Activated CD4-positive, alpha-beta T cell treated with anti-CD3 and anti-CD28 coated beads, Interleukin-2, amount 10 ng/mL, durations not matched to agents 7 days and 5 days (primary cell): ENCODE results near the gene DOC2A. TPM values are rescaled to one million over a fixed set of nuclear protein-coding genes. Genes with fewer than 3 reads are reported as not detected.

Experiments
- CTCF ChIA-PET: fragments of 350-600 bp; sonication (Branson Sonifier 250); formaldehyde crosslinking; loops from one replicate; lab custom pipeline; 2021; ENCODE audit warnings: antibody characterized with exemption; lab: Charles Lee
- POLR2A ChIA-PET: fragments of 350-600 bp; sonication (Branson Sonifier 250); formaldehyde crosslinking; loops from one replicate; lab custom pipeline; 2021; ENCODE audit warnings: antibody characterized with exemption; lab: Charles Lee
- DNase-seq: peaks from one replicate; pipeline ENCODE4 v3.0.0-alpha.2; 2020
- H3K27ac Mint-ChIP-seq: one replicate; pipeline ENCODE4 v1.8.0; 2021; ENCODE audit warnings: mild to moderate bottlenecking, moderate library complexity, mixed read lengths
- H3K27me3 Mint-ChIP-seq: one replicate; pipeline ENCODE4 v1.8.0; 2021; ENCODE audit warnings: mixed read lengths
- H3K36me3 Mint-ChIP-seq: one replicate; pipeline ENCODE4 v1.8.0; 2021; ENCODE audit warnings: low read depth, mixed read lengths
- H3K4me1 Mint-ChIP-seq: one replicate; pipeline ENCODE4 v1.8.0; 2021; ENCODE audit warnings: mixed read lengths
- H3K4me3 Mint-ChIP-seq: one replicate; pipeline ENCODE4 v1.8.0; 2021; ENCODE audit warnings: mild to moderate bottlenecking, moderate library complexity, mixed read lengths
- H3K9me3 Mint-ChIP-seq: one replicate; pipeline ENCODE4 v1.8.0; 2021; ENCODE audit warnings: mixed read lengths
- total RNA-seq, 2 experiments: library from RNA; stranded (reverse); gene quantifications; one replicate each; pipeline ENCODE4 v1.2.3, GENCODE V29; 2021

The DOC2A gene
- total RNA-seq, 2 experiments from 2014 or later = 0.19 to 0.30 TPM

DNA sequence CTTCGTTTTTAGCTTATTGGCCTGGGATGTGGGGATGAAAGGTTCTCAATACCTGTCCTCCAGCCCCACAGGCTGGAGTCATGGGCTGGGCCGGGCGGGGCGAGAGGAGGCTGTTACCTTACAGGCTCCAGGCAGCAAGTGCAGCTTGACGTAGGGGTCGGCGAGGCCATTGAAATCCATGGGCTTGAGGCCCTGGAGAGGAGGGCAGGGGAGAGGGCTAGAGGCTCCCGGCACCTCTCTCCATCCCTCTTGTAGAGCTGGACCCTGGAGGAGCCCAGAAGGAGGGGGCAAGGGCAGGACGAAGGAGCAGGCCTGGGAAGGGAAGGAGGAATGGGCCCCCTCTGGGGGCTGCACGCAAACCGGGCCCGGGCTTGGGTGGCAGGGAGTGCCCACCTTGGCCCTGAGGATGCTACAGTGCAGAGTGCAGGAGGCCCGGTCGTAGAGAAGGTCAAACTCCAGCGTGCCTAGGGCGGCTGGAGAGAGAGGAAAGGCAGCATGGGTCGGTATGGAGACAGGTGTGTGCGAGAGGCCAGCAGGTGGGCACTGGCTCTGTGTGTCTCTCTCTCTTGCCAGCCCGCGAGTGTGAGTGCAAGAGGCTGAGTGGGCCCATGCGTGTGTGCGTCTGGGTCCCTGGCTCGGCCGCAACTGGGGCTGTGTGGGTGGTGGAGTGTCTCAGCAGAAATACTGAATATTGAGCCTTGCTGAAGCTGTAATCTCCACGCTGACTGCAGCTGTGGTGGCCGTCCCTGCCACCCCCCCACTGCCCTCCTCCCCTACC lies 1.6 kb downstream of the DOC2A start:
- Mint-ChIP-seq H3K4me1 (peaks cover 6% of the 10 kb centered on the region), H3K4me3 (no peak overlapping the region), H3K27me3 (peaks cover 26% of the 10 kb centered on the region), H3K27ac (no peak overlapping the region), H3K36me3 (no peaks in the 10 kb centered on the region), H3K9me3 (no peaks in the 10 kb centered on the region)
- POLR2A ChIA-PET = interaction anchor here (0.6 kb wide), 1 partner anchor 121 kb away, joined by 5 read pairs; no protein-coding TSS in a partner anchor
- DNase-seq = no peak
- CTCF ChIA-PET = interaction anchor here (1.0 kb wide), 1 partner anchor 219 kb away, joined by 3 read pairs; no protein-coding TSS in a partner anchor

DNA sequence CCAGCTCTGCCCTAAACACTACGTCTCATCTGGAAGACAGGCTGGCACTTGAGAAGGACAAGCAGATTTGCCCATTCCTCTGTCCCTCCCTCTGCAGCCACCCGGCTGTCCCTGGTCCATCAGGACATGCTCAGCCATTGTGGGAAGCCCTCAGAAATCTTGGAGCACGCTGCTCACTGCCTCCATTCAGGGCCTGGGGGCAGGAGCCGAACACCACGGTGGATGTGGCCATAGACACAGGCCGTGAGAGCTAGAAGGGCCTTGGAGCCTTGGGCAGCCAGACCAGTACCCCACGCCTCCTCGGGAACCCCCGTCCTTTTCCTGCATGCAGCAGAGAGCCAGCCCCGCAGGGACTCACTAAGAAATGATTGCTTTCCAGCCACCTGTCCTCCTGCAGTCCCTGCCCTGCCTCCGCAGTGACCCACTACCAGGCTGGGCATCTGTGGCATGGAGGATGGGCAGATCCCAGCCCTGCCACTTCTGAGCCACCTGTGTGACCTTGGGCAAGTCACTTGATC lies 3.4 kb downstream of the DOC2A start:
- ChIA-PET POLR2A (no interaction called here), CTCF (interaction anchor here (0.7 to 1.4 kb wide), 3 partner anchors 11 to 223 kb away, joined by 3 read pairs; no protein-coding TSS in a partner anchor)
- no peak for DNase-seq
- Mint-ChIP-seq H3K4me1 (peaks cover 6% of the 10 kb centered on the region), H3K4me3 (no peak overlapping the region), H3K9me3 (no peaks in the 10 kb centered on the region), H3K27me3 (peaks cover 20% of the 10 kb centered on the region), H3K36me3 (peaks cover 3% of the 10 kb centered on the region), H3K27ac (no peak overlapping the region)

DNA sequence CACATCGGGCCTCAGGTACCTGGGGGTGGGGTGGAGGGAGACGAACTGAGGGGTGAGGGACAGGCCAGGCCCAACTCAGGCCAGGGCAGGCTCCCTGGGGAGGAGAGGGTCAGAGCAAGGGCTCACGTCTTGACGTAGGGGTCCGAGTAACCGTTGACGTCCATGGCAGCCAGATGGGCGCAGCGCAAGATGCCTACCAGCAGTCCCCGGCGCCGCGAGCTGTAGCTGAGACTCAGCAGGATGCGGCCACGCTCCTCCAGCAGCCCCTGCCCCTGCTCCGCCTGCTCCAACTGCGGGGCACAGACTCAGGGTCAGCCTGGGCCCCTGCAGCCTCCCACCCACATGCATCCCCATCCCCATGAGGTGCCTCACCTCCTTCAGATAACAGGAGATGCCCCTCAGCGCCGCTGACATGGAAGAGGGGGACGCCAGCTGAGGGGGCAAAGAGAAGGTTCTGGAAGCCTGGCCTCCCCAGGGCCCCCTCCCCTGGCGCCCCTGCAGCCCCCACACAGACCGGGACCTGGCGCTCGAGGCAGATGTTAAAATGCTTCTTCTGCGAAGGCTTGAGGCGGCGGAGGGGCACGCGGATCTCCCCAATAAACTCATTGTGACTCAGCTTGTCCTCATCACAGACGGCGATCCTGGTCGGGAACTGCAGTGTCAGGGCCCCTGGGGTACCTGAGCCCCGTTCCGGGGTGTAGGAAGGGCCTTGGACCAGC lies 4.0 kb downstream of the DOC2A start:
- Mint-ChIP-seq H3K4me1 (peaks cover 3% of the 10 kb centered on the region), H3K9me3 (no peaks in the 10 kb centered on the region), H3K4me3 (no peak overlapping the region), H3K36me3 (peaks cover 3% of the 10 kb centered on the region), H3K27me3 (peaks cover 15% of the 10 kb centered on the region), H3K27ac (no peak overlapping the region)
- DNase-seq = no peak
- POLR2A ChIA-PET = no interaction called here
- CTCF ChIA-PET = interaction anchor here (0.7 to 2.2 kb wide), 4 partner anchors 11 to 223 kb away, joined by 3 to 6 read pairs (median 3); partner anchors contain the start of gene MAZ

GRCh38 chr16:30006095-30006473 lies 4.7 kb downstream of the DOC2A start:
- Mint-ChIP-seq H3K36me3 (peaks cover 3% of the 10 kb centered on the region), H3K4me1 (peaks cover 3% of the 10 kb centered on the region), H3K9me3 (no peaks in the 10 kb centered on the region), H3K27me3 (peaks cover 13% of the 10 kb centered on the region), H3K27ac (no peak overlapping the region), H3K4me3 (no peak overlapping the region)
- POLR2A ChIA-PET = no interaction called here
- DNase-seq = no peak
- CTCF ChIA-PET = interaction anchor here (1.0 to 2.2 kb wide), 3 partner anchors 11 to 199 kb away, joined by 3 to 6 read pairs (median 3); partner anchors contain the start of genes C16orf92, HIRIP3 and MAZ

- Mint-ChIP-seq H3K36me3 (peaks cover 3% of the 10 kb centered on the region), H3K4me3 (no peak overlapping the region), H3K4me1 (peaks cover 2% of the 10 kb centered on the region), H3K9me3 (no peaks in the 10 kb centered on the region), H3K27ac (no peak overlapping the region), H3K27me3 (peaks cover 12% of the 10 kb centered on the region)
- ChIA-PET POLR2A (no interaction called here), CTCF (interaction anchor here (0.8 to 2.2 kb wide), 6 partner anchors 10 to 198 kb away, joined by 3 to 6 read pairs (median 3); partner anchors contain the start of genes C16orf92, HIRIP3 and MAZ)
- DNase-seq = peak; percentile 51
Measured at GRCh38 chr16:30005341-30006094, 5.3 kb downstream of the DOC2A start.

GRCh38 chr16:30004811-30005242 lies 6.0 kb downstream of the DOC2A start:
- ChIA-PET POLR2A (no interaction called here), CTCF (interaction anchor here (0.8 to 2.2 kb wide), 7 partner anchors 9 to 309 kb away, joined by 3 to 6 read pairs (median 3); partner anchors contain the start of genes C16orf92, HIRIP3 and MAZ)
- Mint-ChIP-seq H3K9me3 (no peaks in the 10 kb centered on the region), H3K27me3 (peaks cover 6% of the 10 kb centered on the region), H3K4me3 (no peak overlapping the region), H3K4me1 (no peaks in the 10 kb centered on the region), H3K36me3 (peaks cover 3% of the 10 kb centered on the region), H3K27ac (peak overlapping the region; percentile 41)
- no peak for DNase-seq

- Mint-ChIP-seq H3K4me1 (no peaks in the 10 kb centered on the region), H3K4me3 (no peak overlapping the region), H3K36me3 (peaks cover 8% of the 10 kb centered on the region), H3K9me3 (no peaks in the 10 kb centered on the region), H3K27ac (peak overlapping the region; percentile 41), H3K27me3 (peaks cover 3% of the 10 kb centered on the region)
- DNase-seq = no peak
- CTCF ChIA-PET = interaction anchor here (0.8 to 2.2 kb wide), 6 partner anchors 24 to 308 kb away, joined by 3 to 6 read pairs (median 4); partner anchors contain the start of gene MAZ
- POLR2A ChIA-PET = interaction anchor here (0.6 kb wide), 1 partner anchor 29 kb away, joined by 3 read pairs; no protein-coding TSS in a partner anchor
Measured at GRCh38 chr16:30004424-30004776, 6.4 kb downstream of the DOC2A start.

- peaks cover 4% of the 10 kb centered on the region for H3K4me1 Mint-ChIP-seq
- H3K4me3 Mint-ChIP-seq = no peak overlapping the region
- DNase-seq = no peak
- no peak overlapping the region for H3K27ac Mint-ChIP-seq
- CTCF ChIA-PET = interaction anchor here (0.9 to 1.4 kb wide), 5 partner anchors 23 to 308 kb away, joined by 3 to 6 read pairs (median 3); no protein-coding TSS in a partner anchor
- POLR2A ChIA-PET = interaction anchor here (0.6 kb wide), 1 partner anchor 29 kb away, joined by 3 read pairs; no protein-coding TSS in a partner anchor
- peaks cover 10% of the 10 kb centered on the region for H3K36me3 Mint-ChIP-seq
- H3K27me3 Mint-ChIP-seq = no peaks in the 10 kb centered on the region
- no peaks in the 10 kb centered on the region for H3K9me3 Mint-ChIP-seq
Measured at GRCh38 chr16:30003670-30004423, 7.0 kb downstream of the DOC2A start.

GRCh38 chr16:30002614-30003346 lies 8.0 kb downstream of the DOC2A start:
- peaks cover 17% of the 10 kb centered on the region for H3K36me3 Mint-ChIP-seq
- CTCF ChIA-PET = interaction anchor here (0.6 to 1.4 kb wide), 6 partner anchors 11 to 302 kb away, joined by 3 to 6 read pairs (median 3); no protein-coding TSS in a partner anchor
- H3K4me3 Mint-ChIP-seq = no peak overlapping the region
- POLR2A ChIA-PET = no interaction called here
- H3K27me3 Mint-ChIP-seq = no peaks in the 10 kb centered on the region
- peaks cover 10% of the 10 kb centered on the region for H3K4me1 Mint-ChIP-seq
- H3K27ac Mint-ChIP-seq = no peak overlapping the region
- no peaks in the 10 kb centered on the region for H3K9me3 Mint-ChIP-seq
- DNase-seq = no peak

- no peak overlapping the region for H3K27ac Mint-ChIP-seq
- CTCF ChIA-PET = interaction anchor here (0.8 to 1.0 kb wide), 2 partner anchors 10 to 155 kb away, joined by 3 read pairs; no protein-coding TSS in a partner anchor
- H3K4me3 Mint-ChIP-seq = no peak overlapping the region
- H3K36me3 Mint-ChIP-seq = peaks cover 23% of the 10 kb centered on the region
- no peaks in the 10 kb centered on the region for H3K9me3 Mint-ChIP-seq
- no peaks in the 10 kb centered on the region for H3K27me3 Mint-ChIP-seq
- POLR2A ChIA-PET = no interaction called here
- H3K4me1 Mint-ChIP-seq = peaks cover 20% of the 10 kb centered on the region
- DNase-seq = no peak
Measured at GRCh38 chr16:30000735-30001631, 9.8 kb downstream of the DOC2A start.
